ENCODE data around the gene GPR171.

The GPR171 gene

DNA sequence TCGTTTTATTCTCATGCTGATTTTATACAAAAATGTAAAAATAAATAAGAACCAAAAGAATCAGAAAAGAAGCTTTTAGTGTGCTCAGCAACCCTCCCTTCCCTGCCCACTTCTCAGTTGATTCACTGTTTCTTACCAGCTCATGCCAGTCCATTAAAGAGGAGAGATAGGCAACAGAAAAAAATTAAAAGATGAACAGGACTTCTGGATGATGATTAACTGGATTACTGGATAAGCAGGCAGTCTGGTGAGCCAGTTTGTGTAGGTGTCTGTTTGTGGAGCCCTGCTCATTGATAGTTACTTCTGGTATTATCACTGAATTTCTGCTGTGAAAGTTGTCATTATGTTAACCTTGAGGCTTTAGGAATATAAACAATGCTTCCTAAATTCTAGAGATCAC is 15.1 kb upstream of the GPR171 start:
- Histone ChIP-seq H3K4me2 (ENCODE audit: low read depth, low read length, poor library complexity, severe bottlenecking) (no peak overlapping the region), H4K20me1 (ENCODE audit: low read depth, low read length) (no peaks in the 10 kb centered on the region), H3K4me3 (ENCODE audit: insufficient read depth, low read length, poor library complexity, severe bottlenecking) (no peak overlapping the region), H3K79me2 (ENCODE audit: insufficient read depth, low read length) (no peaks in the 10 kb centered on the region), H3K9me2 (replicated peaks; ENCODE audit: insufficient read depth, low read length) (no peaks in the 10 kb centered on the region), H3K36me3 (ENCODE audit: low read length) (no peaks in the 10 kb centered on the region), H3K27ac (ENCODE audit: low read depth, low read length) (no peak overlapping the region), H2AFZ (ENCODE audit: low read depth, low read length, severe bottlenecking) (no peak overlapping the region), H3K27me3 (ENCODE audit: low read length) (no peaks in the 10 kb centered on the region), H3K9me3 (ENCODE audit: insufficient read depth, low read length) (no peaks in the 10 kb centered on the region), H3F3A (ENCODE audit: insufficient read depth) (no peaks in the 10 kb centered on the region), H3K9ac (ENCODE audit: low read length) (no peak overlapping the region)
- TF ChIP-seq, protein P1, sequence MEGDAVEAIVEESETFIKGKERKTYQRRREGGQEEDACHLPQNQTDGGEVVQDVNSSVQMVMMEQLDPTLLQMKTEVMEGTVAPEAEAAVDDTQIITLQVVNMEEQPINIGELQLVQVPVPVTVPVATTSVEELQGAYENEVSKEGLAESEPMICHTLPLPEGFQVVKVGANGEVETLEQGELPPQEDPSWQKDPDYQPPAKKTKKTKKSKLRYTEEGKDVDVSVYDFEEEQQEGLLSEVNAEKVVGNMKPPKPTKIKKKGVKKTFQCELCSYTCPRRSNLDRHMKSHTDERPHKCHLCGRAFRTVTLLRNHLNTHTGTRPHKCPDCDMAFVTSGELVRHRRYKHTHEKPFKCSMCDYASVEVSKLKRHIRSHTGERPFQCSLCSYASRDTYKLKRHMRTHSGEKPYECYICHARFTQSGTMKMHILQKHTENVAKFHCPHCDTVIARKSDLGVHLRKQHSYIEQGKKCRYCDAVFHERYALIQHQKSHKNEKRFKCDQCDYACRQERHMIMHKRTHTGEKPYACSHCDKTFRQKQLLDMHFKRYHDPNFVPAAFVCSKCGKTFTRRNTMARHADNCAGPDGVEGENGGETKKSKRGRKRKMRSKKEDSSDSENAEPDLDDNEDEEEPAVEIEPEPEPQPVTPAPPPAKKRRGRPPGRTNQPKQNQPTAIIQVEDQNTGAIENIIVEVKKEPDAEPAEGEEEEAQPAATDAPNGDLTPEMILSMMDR (IDR thresholded peaks at IDR 0.05; ENCODE audit: insufficient read depth, low read length, poor library complexity, severe bottlenecking), result no peak
- no peak for TF ChIP-seq EZH2phosphoT487 (conservative IDR thresholded peaks at IDR 0.05; ENCODE audit: low read length)

DNA sequence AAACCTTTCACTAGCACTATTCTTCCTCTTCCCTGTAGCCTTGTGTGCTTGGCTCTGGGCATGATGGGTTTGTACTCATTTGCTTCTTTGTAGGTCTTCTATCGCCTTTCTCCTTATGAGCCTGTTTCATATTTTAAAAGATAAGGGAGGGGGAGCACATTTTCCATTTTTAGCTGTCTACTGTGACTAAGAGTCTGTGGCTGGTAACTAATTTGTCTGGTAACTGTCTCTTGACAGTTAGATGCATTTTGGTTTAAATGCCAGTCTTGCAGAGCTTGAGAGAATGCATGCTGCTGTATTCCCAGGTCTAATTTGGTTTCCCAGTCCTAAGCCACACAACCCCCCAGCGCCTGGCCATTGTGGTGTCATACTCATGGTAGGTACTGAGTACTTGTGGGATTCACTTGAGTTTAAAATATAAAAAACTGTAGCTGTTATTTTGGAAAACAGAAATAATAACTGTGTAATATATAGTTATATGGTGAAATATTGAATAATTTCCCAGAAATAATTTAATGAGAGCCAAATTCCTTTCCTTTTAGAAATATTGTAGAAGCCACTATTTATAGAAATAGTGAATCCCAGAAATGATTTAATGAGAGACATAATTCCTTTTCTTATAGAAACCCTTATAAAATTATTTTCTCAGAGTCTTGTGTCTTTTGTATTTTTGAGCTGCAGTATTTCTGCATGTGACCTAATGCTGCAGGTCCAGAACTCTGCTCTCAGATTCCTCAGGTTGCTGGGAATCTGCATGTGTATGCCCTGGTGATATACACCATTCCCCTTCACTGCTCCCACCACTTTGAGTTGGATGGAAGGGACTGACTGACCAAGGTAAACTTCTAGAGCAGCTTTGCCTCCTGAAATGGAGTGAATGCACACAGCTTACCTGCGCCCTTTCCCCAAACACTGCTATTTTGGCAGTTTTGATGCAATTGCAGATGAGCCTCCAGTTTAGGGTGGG is 13.9 kb upstream of the GPR171 start:
- H3K9me2 ChIP-seq (replicated peaks; ENCODE audit: insufficient read depth, low read length), result no peaks in the 10 kb centered on the region
- no peaks in the 10 kb centered on the region for H4K20me1 ChIP-seq (ENCODE audit: low read depth, low read length)
- H3K36me3 ChIP-seq (ENCODE audit: low read length), result no peaks in the 10 kb centered on the region
- H2AFZ ChIP-seq (ENCODE audit: low read depth, low read length, severe bottlenecking), result no peak overlapping the region
- H3F3A ChIP-seq (ENCODE audit: insufficient read depth), result no peaks in the 10 kb centered on the region
- no peak overlapping the region for H3K4me2 ChIP-seq (ENCODE audit: low read depth, low read length, poor library complexity, severe bottlenecking)
- no peaks in the 10 kb centered on the region for H3K79me2 ChIP-seq (ENCODE audit: insufficient read depth, low read length)
- H3K27ac ChIP-seq (ENCODE audit: low read depth, low read length), result no peak overlapping the region
- H3K9me3 ChIP-seq (ENCODE audit: insufficient read depth, low read length), result no peaks in the 10 kb centered on the region
- TF ChIP-seq, protein P1 (IDR thresholded peaks at IDR 0.05; ENCODE audit: insufficient read depth, low read length, poor library complexity, severe bottlenecking), result no peak
- no peak for TF ChIP-seq EZH2phosphoT487 (conservative IDR thresholded peaks at IDR 0.05; ENCODE audit: low read length)
- H3K9ac ChIP-seq (ENCODE audit: low read length), result no peak overlapping the region
- H3K4me3 ChIP-seq (ENCODE audit: insufficient read depth, low read length, poor library complexity, severe bottlenecking), result no peak overlapping the region
- no peaks in the 10 kb centered on the region for H3K27me3 ChIP-seq (ENCODE audit: low read length)

DNA sequence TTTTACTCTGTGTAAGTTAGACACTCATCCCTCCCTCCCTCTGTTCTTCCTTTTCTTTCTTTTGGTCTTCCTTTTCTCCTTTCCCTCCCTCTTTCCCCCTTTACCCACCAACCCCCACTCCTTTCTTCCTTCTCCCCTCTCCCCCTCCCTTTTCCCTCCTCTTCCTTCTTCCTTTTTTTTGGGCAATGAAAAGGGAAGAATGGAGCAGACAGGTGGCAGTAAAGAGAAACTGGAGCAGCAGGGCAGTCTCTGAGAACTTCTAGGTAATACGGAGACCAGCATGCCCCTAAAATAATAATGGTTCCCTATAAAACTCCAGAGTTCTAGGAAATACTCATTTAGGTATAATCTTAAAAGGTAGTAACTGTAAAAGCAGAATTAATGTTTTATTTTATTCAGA is 11.4 kb upstream of the GPR171 start:
- Histone ChIP-seq H4K20me1 (ENCODE audit: low read depth, low read length) (no peaks in the 10 kb centered on the region), H3K79me2 (ENCODE audit: insufficient read depth, low read length) (no peaks in the 10 kb centered on the region), H3K4me3 (ENCODE audit: insufficient read depth, low read length, poor library complexity, severe bottlenecking) (no peak overlapping the region), H3K4me2 (ENCODE audit: low read depth, low read length, poor library complexity, severe bottlenecking) (no peak overlapping the region), H2AFZ (ENCODE audit: low read depth, low read length, severe bottlenecking) (no peak overlapping the region), H3K9me2 (replicated peaks; ENCODE audit: insufficient read depth, low read length) (no peaks in the 10 kb centered on the region), H3K9ac (ENCODE audit: low read length) (no peak overlapping the region), H3K9me3 (ENCODE audit: insufficient read depth, low read length) (no peaks in the 10 kb centered on the region), H3F3A (ENCODE audit: insufficient read depth) (no peaks in the 10 kb centered on the region), H3K27ac (ENCODE audit: low read depth, low read length) (no peak overlapping the region), H3K36me3 (ENCODE audit: low read length) (no peaks in the 10 kb centered on the region), H3K27me3 (ENCODE audit: low read length) (no peaks in the 10 kb centered on the region)
- TF ChIP-seq, protein P1 (IDR thresholded peaks at IDR 0.05; ENCODE audit: insufficient read depth, low read length, poor library complexity, severe bottlenecking), result no peak
- TF ChIP-seq EZH2phosphoT487 (conservative IDR thresholded peaks at IDR 0.05; ENCODE audit: low read length), result no peak
